Endothelial cell (in vitro differentiated cells): ENCODE results near the gene ZNF460. TPM values are rescaled to one million over a fixed set of nuclear protein-coding genes. Genes with fewer than 3 reads are reported as not detected.
A peak's percentile ranks its signal among the peaks of the same experiment; 100 is the strongest.

ENCODE experiments used
- DNase-seq: peaks from one replicate; pipeline ENCODE4 v3.0.0; 2021; ENCODE audit warnings: low spot score
- H3K27ac Mint-ChIP-seq: one replicate; pipeline ENCODE4 v1.8.0; 2021; ENCODE audit warnings: mixed read lengths, inconsistent platforms; ENCODE audit not compliant: unreplicated experiment
- H3K27me3 Mint-ChIP-seq: one replicate; pipeline ENCODE4 v1.8.0; 2021; ENCODE audit warnings: mild to moderate bottlenecking, moderate library complexity, mixed read lengths, inconsistent platforms; ENCODE audit not compliant: unreplicated experiment
- H3K36me3 Mint-ChIP-seq: one replicate; pipeline ENCODE4 v1.8.0; 2021; ENCODE audit warnings: mild to moderate bottlenecking, low read depth, mixed read lengths, inconsistent platforms; ENCODE audit not compliant: unreplicated experiment
- H3K4me1 Mint-ChIP-seq: one replicate; pipeline ENCODE4 v1.8.0; 2021; ENCODE audit warnings: mild to moderate bottlenecking, mixed read lengths, inconsistent platforms; ENCODE audit not compliant: unreplicated experiment
- H3K4me3 Mint-ChIP-seq: one replicate; pipeline ENCODE4 v1.8.0; 2021; ENCODE audit warnings: mild to moderate bottlenecking, mixed read lengths, inconsistent platforms; ENCODE audit not compliant: unreplicated experiment
- H3K9me3 Mint-ChIP-seq: one replicate; pipeline ENCODE4 v1.8.0; 2021; ENCODE audit warnings: mixed read lengths, inconsistent platforms; ENCODE audit not compliant: unreplicated experiment
- total RNA-seq: library from RNA; stranded (reverse); fragmentation: NEBNext Ultra II Directional; extraction: Animal tissue kit (Norgen Biotek cat#: 25700); gene quantifications from one replicate; pipeline ENCODE4 v1.2.1, GENCODE V29; 2021; ENCODE audit not compliant: unreplicated experiment
- TF ChIP-seq, protein P1 (sequence below): fragments of 200-600 bp; sonication (generic); IDR thresholded peaks from one replicate; pipeline ENCODE4 v1.5.0; 2021; ENCODE audit warnings: antibody characterized with exemption; ENCODE audit not compliant: unreplicated experiment

The ZNF460 gene
- total RNA-seq, 1 donor from 2014 or later = 51.2 TPM

DNA sequence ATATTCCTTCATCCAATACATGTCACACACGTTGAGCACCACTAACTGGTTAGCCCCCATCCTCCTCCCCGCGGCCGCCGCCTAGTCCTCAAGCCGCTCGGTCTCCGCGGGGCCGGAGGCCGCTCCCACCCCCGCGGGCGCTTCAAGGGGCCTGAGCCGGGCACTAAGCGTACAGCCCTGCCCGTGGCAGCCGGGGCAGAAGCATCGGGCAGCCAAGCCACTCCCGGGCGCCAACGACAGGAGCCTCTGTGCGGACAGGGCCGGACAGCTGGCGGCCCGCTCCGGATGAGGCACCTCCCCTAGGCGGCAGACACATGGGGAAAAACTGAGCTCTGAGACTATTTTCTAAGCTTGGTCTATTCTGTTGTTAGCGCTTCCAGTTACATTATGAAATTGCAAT lies 37.2 kb downstream of the ZNF460 start:
- Mint-ChIP-seq H3K4me3 (no peak overlapping the region), H3K4me1 (peaks cover 15% of the 10 kb centered on the region), H3K27me3 (peaks cover 5% of the 10 kb centered on the region), H3K36me3 (peaks cover under 1% of the 10 kb centered on the region), H3K27ac (no peak overlapping the region), H3K9me3 (no peaks in the 10 kb centered on the region)
- peak; percentile 22 for DNase-seq
- TF ChIP-seq, protein P1, sequence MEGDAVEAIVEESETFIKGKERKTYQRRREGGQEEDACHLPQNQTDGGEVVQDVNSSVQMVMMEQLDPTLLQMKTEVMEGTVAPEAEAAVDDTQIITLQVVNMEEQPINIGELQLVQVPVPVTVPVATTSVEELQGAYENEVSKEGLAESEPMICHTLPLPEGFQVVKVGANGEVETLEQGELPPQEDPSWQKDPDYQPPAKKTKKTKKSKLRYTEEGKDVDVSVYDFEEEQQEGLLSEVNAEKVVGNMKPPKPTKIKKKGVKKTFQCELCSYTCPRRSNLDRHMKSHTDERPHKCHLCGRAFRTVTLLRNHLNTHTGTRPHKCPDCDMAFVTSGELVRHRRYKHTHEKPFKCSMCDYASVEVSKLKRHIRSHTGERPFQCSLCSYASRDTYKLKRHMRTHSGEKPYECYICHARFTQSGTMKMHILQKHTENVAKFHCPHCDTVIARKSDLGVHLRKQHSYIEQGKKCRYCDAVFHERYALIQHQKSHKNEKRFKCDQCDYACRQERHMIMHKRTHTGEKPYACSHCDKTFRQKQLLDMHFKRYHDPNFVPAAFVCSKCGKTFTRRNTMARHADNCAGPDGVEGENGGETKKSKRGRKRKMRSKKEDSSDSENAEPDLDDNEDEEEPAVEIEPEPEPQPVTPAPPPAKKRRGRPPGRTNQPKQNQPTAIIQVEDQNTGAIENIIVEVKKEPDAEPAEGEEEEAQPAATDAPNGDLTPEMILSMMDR = no peak

DNA sequence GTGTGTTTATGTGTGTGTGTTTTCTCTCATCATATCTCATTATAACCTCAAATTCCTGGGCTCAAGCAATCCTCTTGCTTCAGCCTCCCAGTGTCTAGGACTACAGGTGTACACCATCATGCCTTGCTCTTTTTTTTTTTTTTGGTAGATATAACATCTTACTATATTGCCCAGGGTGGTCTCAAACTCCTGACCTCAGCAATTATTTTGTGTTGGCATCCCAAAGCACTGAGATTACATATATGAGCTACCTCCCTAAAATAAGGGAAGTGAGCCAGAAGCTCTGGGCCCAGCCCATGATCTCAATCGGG lies 39.5 kb downstream of the ZNF460 start:
- Mint-ChIP-seq H3K27ac (peak overlapping the region; percentile 94), H3K4me3 (peak overlapping the region; percentile 96), H3K9me3 (no peaks in the 10 kb centered on the region), H3K4me1 (peaks cover 19% of the 10 kb centered on the region), H3K27me3 (peaks cover 9% of the 10 kb centered on the region), H3K36me3 (peaks cover 12% of the 10 kb centered on the region)
- TF ChIP-seq, protein P1 = no peak
- DNase-seq = no peak

DNA sequence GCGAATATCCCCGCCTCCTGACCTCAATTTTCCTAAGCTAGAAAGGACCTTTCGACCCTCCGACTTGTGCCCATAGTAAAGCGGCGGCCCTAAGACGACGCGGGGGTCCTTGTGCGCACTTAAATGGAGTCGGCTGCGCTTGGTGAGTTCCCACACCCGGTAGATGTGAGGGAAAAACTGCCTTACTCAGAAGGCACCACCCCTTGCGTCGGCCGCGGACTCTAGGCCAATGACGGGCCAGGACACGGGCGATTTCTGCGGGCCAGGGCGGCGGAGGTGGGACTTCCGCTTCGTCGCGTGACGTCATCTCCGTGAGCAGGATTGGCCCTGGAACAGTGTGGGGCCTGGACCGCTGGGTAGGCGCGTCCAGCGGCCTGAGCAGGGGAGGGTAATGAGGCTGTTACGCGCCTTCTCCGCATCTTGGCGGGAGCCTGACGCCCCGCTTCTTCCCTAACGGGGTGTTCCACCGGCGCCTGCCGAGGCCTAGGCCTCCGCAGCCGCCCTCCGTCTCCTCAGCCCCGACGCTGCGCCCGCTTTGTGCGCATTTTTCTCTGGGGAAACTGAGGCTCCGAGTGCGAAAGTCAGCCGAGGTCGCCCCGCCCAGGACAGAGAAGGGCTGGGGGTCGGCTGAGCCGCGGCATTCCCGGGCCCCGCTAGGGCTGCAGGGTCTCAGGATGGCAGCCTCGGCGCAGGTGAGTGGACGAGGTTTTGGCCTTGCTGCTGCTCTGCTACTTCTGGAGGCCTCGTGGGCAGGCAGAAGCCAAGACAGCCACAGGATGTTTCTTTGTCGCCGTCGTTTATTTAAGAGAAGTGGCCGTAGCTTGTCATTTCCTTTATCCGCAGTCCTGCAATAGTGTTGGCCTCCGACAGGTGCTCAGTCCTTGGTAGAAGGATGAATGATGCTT lies 40.1 kb downstream of the ZNF460 start, which contains the start of gene ZNF543:
Gene ZNF543 (plus strand): TSS at position 293 of the 905 bp plus-strand sequence. CDS start 382 bp downstream, at position 675.
- peak; percentile 94 for DNase-seq
- Mint-ChIP-seq H3K4me3 (peak within 1 kb of the TSS; percentile 96), H3K36me3 (peaks cover 15% of the 10 kb centered on the region), H3K27ac (peak within 1 kb of the TSS; percentile 94), H3K27me3 (peaks cover 9% of the 10 kb centered on the region), H3K4me1 (peaks cover 19% of the 10 kb centered on the region), H3K9me3 (no peaks in the 10 kb centered on the region)
- TF ChIP-seq, protein P1 = no peak

DNA sequence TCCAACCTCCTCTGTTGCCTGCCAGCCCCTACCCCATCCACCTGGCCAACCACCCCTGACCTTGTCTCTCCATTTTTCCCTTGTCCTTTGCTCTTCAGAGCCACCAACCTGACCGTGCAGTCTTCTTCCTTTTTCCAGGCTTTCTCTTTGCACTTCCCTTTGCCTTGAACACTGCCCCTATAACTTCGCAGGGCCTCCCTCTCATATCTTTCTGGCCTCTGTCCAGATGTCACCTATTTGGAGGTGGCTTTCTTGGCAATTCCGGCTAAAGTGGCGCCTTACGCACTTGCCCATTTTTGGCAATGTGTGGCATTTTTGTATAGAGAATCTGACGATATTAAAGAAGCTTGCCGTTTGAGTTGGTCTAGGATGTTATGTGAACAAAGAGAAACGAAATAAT lies 40.8 kb downstream of the ZNF460 start:
- peaks cover 19% of the 10 kb centered on the region for H3K4me1 Mint-ChIP-seq
- no peaks in the 10 kb centered on the region for H3K9me3 Mint-ChIP-seq
- H3K27ac Mint-ChIP-seq = peak overlapping the region; percentile 94
- peak overlapping the region; percentile 96 for H3K4me3 Mint-ChIP-seq
- H3K36me3 Mint-ChIP-seq = peaks cover 19% of the 10 kb centered on the region
- TF ChIP-seq, protein P1 = no peak
- peaks cover 9% of the 10 kb centered on the region for H3K27me3 Mint-ChIP-seq
- no peak for DNase-seq

DNA sequence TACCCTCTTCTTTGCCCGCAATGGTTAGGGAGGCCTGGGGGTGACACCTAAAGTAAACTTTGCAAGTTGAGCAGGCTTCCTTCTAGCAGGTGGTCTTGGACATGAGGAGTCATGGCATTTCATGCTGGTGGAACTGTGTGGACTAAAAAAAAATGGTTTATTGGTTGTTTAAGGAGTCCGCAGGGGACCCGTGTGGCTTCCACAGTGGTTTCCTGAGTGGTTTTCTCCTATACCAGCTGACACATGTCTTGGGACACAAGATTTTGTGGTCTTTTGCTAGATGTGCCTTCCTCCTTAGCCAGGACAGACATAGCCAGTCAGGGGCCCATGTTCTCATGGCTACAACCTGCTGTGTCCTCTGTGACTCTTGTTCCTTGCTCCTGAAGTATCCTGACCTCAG lies 41.5 kb downstream of the ZNF460 start:
- no peak for DNase-seq
- peaks cover 9% of the 10 kb centered on the region for H3K27me3 Mint-ChIP-seq
- H3K4me1 Mint-ChIP-seq = peaks cover 19% of the 10 kb centered on the region

More for the DNA sequence above, 41.5 kb downstream of the ZNF460 start:
- H3K36me3 Mint-ChIP-seq = peaks cover 23% of the 10 kb centered on the region
- peak overlapping the region; percentile 96 for H3K4me3 Mint-ChIP-seq
- TF ChIP-seq, protein P1 = no peak
- H3K9me3 Mint-ChIP-seq = no peaks in the 10 kb centered on the region
- H3K27ac Mint-ChIP-seq = peak overlapping the region; percentile 94
